OCI-LY1 (cell line): Measurements from ENCODE around the gene CD58.
"Not testable (repeated sequence)": the region's sequence is repeated elsewhere in the genome, so short reads cannot be mapped to it uniquely, and the experiment has no call there.

ENCODE experiments used
- EZH2 ChIP-seq: fragments of 200-600 bp; sonication (generic), shearing (Covaris generic); IDR thresholded peaks from 2 replicates; pipeline ENCODE4 v1.8.0; 2017; ENCODE audit warnings: borderline replicate concordance, mixed run types, mild to moderate bottlenecking, antibody characterized with exemption, low read length, moderate library complexity, mixed read lengths
- TF ChIP-seq, protein P1 (sequence below): fragments of 200-600 bp; sonication (generic), shearing (Covaris generic); IDR thresholded peaks from 2 replicates; pipeline ENCODE4 v1.5.1; 2017; ENCODE audit warnings: mild to moderate bottlenecking, antibody characterized with exemption, low read length, moderate library complexity, mixed read lengths

- TF ChIP-seq, protein P1, sequence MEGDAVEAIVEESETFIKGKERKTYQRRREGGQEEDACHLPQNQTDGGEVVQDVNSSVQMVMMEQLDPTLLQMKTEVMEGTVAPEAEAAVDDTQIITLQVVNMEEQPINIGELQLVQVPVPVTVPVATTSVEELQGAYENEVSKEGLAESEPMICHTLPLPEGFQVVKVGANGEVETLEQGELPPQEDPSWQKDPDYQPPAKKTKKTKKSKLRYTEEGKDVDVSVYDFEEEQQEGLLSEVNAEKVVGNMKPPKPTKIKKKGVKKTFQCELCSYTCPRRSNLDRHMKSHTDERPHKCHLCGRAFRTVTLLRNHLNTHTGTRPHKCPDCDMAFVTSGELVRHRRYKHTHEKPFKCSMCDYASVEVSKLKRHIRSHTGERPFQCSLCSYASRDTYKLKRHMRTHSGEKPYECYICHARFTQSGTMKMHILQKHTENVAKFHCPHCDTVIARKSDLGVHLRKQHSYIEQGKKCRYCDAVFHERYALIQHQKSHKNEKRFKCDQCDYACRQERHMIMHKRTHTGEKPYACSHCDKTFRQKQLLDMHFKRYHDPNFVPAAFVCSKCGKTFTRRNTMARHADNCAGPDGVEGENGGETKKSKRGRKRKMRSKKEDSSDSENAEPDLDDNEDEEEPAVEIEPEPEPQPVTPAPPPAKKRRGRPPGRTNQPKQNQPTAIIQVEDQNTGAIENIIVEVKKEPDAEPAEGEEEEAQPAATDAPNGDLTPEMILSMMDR: not testable (repeated sequence)
- TF ChIP-seq EZH2: not testable (repeated sequence)
Measured at GRCh38 chr1:116608841-116609240, 38.0 kb upstream of the CD58 start.
